Activated gamma-delta T cell (primary cell): Measurements from ENCODE around the gene MRPL10.
A peak's percentile ranks its signal among the peaks of the same experiment; 100 is the strongest.

Experiments
- DNase-seq: peaks from one replicate; lab custom pipeline; 2025; lab: John Stamatoyannopoulos, UW

Gene MRPL10

DNA sequence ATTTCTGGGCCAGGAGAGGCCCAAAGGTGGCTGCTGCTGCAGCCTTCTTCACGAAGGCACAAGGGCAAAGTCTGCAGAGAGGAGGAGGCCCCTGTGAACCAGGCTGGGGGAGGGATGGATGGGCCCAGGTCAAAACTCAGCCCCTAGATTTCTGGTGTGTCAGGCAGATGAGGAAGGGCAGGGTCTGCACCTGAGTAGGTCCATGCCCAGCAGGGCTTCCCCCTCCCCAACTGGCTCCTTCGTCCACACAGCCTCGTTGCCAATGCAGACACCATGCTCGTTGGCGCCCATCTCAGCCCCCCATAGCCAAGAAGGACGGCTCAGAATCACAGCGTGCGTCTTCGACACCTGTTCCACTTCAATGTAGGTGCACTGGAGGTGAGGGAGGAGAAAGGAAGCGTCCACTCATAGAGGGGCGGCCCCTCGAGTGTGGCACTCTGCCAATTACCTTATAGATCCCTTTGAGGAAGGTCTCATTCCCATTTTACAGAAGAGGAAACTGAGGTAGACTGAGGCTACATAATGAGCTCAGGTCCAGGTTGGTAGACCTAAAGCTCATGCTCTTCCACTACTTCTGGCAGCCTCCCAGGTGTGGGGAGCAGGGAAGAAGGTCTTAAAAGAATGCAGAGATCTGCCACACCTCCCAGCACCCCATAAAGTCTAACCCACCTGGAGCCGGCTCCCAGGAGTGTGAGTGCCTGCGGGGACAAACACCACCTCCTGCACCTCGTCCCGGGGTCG lies 8.8 kb upstream of the MRPL10 start:
- no peak for DNase-seq

DNA sequence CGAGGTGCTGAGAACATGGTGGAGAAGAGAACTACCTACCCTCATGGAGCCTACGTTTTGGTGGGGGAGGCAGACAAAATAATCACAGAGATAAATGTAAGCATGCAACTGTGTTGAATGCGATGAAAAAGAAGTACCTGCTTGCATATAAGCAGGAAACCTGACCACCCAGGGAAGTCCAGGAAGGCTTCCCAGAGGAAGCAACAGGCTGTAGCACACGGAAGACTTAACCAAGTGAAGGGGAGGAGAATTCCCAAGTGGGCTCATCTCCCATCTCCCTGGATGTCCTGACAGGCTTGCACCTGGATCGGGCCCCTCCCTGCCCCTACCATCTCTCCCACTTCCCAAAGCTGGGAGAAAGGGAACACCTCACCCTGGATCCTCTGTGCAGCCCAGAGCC lies 7.7 kb upstream of the MRPL10 start:
- no peak for DNase-seq

DNA sequence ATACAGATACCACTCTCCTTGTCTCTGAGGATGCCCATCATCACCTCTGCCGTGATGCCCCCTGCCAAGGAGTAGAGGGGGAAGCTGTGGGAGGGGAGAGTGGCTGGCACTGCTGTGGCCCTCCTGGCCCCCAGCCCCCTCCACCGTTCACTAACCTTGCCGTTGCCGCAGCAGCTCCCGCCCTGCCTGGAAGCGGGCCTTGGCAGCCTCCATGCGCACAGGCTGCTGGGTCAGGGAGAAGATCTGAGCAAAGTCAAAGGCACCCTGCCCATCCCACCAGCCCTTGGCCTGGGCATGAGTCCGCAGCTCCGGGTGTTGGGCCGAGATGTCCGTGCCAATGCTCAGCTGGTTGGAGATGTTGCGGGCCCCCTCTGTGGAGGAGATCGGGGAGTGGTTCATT lies 7.3 kb upstream of the MRPL10 start:
- no peak for DNase-seq

DNA sequence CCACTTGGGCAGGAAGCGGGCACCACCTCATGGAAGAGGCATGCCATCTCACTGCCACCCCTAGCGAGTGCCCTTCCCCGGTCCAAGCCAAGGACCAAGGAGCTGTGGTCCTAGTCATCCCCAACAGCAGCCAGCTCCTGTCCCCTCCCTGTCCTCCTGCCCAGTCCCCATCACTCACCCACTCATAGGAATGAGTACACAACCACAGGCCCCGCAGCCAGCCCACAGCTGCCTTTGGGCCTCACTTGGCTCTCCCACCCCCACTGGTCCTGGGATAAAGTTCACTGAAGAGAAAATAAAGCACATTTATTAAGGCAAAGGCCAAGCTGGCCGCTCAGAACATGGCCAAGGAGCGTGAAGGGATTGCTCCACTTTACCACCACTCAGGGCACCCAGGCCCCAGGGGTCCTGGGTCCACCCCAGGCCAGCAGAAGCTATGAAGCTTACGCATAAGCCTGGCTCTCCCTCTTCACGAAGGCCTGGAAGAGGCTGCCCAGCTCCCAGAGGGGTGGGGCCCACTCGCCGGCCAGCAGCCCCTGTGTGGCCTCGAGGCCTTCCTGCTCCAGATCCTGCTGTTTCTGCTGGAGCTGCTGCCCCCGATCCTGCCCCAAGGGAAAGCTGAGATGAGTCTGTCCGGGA lies 6.2 kb upstream of the MRPL10 start:
- no peak for DNase-seq

DNA sequence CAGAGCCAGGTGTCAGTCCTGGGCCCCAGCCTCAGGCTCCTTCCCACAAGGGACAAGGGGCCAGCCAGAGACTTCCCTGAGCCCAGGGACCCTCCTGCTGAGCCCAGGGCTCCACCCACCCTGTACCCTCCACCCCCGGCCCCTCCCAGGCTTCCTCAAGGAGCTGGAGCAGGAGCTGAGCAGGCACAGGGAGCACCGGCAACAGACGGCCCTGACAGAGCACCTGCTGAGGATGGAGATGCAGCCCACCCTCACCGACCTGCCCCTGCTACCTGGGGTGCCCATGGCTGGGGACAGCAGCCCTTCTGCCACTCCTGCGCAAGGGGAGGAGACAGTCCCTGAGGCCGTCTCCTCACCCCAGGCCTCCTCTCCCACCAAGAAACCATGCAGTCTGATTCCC lies 5.3 kb upstream of the MRPL10 start:
- DNase-seq: no peak

DNA sequence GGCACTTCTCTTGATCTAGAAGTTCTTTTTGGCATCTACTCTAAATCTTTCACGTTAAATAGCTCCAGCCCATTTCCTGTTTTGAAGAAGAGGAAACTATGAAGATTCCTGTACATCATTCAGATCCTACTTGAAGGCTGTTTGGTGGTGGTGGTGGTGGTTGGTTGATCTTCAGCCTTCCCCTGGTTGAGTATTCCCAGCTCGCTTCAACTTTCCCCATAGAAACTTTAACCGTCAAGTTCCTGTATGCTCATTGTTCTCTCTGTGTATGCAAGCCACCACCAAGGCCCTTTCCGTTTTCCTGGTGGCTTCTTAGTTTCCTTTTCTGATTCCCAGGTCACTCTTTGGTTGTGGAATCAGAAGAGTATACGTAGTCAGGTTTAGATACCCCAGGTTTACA lies 3.4 kb upstream of the MRPL10 start:
- no peak for DNase-seq

DNA sequence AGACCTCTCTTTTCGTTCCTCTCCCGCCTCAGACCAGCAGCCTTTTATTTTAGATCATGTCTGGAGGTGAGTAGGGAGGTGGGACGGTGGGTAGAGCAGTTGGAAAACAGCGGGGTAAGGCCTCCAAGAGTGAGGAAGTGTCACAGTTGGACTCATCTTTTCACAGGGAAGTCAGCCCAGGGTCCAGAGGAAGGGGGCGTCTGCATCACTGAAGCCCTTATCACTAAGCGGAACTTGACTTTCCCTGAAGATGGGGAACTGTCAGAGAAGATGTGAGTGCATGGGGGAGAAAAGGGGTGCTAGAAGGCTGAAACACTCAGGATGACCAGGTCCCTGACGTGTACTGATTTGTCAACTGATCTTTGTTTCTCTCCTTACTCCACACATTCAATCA lies 590 bp upstream of the MRPL10 start:
- no peak for DNase-seq

DNA sequence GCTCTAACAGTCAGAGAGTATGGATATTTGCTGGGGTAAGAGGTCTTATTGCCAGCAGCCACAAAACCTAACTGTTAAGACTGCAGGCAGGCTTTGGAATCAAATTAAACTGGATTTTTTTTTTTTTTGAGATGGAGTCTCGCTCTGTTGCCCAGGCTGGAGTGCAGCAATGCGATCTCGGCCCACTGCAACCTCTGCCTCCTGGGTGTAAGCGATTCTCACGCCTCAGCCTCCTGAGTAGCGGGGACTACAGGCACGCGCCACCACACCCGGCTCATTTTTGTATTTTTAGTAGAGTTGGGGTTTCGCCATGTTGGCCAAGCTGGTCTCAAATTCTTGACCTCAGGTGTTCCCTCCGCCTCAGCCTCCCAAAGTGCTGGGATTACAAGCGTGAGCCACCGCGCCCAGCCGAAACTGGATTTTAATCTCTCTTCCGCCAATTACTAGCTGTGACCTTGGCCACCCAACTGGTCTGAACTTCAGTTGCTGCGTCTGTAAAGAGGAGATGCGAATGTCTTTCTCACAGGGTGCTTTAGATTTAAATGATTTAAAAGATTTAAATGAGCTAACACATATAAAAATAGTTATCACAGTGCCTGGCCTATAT lies 842 bp downstream of the MRPL10 start:
- DNase-seq: no peak

DNA sequence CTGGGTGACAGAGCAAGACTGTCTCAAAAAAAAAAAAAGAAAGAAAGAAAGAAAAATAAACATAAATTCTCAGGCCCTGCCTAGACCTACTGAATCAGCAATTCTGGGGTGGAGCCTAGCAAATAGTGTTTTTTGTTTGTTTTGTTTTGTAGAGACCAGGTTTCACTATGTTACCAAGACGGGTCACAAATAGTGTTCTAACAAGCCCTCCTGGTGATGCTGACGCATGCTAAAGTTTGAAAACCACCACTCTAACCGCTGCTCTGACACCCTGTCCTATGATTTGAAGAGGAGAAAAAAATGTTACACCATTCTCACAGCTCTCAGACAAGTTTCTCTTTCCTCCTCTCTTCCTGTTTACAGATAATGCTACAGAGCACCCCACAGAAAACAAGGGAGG lies 1.5 kb downstream of the MRPL10 start:
- DNase-seq: no peak

DNA sequence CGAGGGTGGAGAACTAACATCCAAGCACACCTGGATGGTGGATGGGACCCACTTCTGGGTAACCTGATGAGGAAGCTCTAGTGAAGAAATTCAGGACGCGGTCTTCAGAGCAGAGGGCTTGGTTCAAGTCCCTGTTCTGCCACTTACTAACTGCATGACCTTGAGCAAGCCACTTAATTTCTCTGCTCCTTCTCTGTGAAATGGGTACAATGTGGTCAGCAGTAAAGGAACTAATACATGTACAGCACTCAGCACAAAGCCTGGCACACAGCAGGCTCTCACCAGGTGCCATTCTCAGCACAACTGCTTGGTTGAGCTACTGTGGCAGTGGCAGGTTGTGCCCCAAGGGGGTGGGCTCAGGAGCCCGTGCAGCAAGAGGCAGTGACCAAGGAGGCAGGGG lies 7.8 kb downstream of the MRPL10 start:
- DNase-seq: no peak

DNA sequence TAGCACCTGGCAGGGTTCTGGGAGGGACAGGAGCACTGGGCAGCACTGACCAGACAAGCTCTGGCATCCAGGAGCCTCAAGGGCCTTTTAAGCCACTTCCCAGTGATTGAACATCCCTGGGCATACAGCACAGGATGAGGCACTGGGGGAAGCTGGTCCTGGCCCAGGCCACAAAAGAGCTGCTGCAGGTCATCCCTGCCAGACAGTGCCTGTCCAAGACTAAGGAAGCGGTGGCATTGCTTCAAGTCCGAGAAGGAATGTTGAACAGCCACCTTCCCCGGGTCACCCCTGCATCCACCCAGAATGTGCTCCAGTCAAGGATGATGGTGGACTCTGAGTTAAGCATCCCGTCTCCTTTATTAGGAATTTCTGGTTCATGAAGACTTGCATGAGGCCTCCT lies 8.6 kb downstream of the MRPL10 start:
- DNase-seq: no peak

DNA sequence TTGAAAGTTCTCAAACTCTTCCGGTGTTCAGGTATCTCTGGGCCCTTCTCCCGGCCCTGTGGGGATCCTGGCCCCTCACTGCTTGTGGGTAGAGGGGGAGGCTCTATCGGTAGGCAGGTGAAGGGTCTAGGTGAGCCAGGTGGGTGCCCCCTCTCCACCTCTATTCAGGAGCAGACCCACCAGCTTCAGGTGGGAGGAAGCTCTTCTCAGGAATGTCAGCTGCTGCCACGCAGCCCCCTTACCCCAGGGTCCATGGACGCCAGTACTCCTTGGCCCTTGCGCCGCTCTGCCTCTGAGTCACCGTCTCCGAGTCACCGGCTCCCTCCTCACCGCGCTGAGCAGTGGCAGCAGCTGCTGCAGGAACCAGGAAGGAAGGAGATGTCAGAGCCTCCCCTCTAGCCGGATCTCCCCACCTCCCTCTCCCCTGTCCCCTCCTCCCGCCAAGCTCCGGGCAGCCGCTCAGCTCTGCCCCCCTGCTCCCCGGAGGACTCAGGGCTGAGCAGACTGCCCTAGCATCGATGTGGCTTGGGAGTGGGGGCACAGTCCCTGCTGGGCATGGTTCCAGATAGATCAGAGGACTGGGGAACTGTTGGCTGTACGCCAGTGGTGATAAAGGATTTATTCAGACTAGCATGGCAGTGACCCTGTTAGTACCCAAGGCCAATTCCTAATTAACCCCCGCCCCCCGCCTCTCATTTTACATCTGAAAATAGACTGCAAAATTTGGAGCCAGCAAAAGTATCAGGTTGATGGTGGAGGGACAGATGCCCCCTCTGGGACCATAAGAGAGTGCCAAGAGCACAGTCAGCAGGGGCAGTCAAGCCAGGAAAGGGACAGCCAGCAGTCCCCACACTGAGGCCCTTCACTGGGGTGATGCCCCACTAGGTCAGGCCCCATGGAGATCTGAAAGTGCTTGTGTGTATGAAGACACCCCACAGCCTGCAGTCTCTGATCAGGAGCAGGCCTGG lies 9.6 kb downstream of the MRPL10 start, which contains the start of gene OSBPL7:
TSS of gene OSBPL7 (minus strand) at position 371 of the 968 bp plus-strand sequence. CDS start 1,516 bp downstream, outside the sequence.
- peak; percentile 65 for DNase-seq

DNA sequence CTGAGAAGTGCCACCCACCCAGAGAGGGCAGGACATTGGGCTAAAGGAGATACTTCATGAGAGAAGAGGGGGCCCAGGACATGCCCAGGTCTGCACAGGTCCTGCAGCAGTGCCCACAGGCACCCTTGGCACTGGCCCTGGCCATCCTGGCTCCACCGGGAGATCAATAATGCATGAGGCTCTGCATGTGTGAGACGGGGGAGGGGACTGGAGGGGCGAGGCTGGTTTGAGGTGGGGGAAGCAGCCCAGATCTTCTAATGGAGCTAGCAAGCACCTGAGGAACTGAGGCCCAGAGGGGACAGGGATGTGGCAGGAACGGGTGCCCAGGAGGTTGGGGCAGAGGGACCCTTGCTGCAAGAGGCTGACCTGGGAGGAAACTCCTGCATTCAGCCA lies 10.3 kb downstream of the MRPL10 start:
- DNase-seq: no peak

DNA sequence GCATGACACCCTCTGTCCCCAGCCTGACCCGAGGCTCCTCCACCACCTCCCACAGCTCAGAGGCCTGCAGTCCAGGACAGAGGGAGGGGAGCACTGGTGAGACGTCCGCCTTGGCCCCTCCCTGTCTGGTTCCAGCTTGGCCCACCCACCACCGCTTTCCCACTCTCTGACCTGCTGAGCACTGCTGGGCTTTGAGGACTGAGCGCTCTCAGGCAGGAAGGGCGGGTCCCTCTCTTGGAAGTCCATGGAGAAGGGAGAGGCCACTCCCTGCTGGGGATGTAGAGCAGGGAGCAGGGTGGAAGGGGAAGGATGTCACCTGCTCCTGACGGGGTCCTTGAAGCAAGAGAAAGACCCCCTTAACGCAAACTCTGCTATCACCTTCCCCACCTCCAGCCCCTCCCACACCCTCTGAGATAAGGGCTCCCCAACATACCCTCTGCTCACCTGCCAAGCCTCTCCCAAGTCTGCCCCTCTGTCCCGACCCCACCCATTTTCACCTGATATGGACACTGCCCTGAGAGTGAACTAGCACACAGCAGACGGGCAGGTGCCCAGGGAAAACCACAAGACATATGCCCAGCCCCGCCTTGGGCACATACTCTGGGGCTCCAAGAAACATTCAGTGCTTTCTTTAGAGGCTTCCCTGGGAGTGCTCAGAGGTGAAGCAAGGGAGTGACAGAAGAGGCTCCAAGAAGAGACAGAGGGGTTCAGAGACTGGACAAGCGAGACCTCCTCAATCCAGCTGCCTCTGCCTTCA lies 11.1 kb downstream of the MRPL10 start:
- no peak for DNase-seq

DNA sequence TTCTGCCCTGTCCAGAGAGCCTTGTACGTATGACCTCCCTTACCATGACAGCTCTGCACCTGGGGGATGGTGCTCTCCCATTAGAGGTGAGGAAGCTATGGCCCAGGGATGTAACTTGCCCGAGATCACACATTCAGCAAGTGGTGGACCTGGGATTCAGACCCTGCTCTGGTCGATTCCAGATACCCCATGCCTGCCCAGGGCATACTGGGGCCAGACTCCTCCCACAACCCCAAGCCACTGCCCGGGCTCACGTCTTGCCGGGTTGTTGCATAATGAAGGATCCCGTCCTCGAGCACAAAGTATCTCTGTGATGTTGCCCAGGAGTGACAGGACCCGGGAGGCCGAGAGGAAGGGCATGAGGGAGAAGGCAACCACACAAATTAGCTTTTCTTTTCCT lies 11.9 kb downstream of the MRPL10 start:
- DNase-seq: no peak

DNA sequence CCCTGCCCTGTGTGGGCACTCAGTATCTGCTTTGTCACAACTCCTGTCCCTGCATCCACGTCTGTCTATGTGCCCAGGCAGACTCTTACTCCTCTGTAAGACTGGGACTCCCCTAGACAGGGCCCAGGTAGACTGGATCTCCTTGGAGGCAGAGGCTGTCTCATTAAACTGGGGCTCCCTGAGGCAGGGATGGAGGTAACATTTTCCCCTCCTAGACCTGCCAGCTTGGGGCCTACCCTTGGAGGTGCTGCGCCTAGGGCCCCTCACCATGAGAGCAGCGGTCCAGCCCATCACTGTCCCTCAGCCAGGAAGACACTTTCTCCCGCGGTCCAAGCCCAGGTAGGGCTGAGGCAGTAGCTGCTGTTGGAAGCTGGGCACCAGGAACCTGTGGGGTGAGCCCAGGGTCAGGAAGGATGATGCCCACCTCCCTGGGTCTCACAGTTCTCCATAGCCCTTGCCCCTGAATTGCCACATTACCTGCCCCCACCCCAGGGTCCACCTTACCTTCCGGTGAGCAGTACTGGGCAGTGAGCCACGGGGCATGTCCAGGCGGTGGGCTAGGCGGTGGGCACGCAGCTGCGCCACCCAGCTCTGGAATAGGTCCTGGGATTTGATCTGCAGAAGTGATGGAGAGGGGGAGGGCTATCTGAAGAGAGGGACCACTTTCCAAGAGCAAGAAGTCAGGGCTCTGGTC lies 13.2 kb downstream of the MRPL10 start:
- no peak for DNase-seq

DNA sequence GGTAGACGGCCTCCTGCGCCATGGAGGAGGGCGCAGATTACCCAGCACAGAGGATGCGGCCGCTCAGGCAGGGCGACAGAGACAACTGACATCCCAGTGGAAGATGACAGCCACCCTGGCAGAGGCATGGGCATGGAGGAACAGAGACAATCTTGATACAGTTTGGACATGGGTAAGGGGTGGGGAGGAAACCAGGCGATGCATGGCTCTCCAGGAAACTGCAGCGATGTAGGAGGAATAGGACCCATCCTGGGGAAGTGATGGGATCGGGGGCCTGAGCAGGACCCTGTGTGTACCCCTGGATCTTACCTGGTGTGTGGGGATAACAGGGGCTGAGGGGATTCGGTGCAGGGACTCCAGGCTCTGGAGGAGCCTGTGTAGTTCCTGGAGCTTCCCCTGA lies 14.4 kb downstream of the MRPL10 start:
- no peak for DNase-seq

DNA sequence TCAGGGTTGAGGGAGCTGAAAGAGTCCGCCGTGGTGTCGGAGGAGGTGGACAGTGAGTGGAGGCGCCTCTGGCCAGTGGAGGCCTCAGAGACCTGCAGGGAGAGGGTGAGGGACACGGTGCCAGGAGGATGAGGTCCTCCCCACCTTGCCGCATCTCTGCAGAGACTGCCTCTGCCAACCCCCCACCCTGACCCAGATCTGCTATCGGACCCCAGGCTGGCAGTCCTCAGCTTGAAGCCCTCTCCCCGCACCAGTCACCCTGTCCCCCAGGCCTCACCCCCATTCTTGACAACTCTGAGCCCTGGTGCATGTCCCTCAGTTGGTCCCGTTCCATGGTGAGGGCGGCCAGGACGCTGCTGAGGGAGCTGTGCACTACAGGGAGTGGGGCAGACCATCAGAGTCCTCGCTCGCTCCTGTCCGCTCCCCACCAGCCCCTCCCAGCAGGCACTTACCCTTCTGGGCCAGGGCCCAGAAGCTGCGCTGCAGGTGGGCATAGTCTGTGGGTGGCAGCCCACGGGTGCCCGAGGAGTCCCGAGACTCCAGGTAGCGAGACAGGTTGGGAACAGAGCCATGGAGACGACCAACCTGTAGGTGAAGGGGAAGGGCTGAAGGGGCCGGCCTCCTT lies 15.1 kb downstream of the MRPL10 start:
- DNase-seq: no peak

DNA sequence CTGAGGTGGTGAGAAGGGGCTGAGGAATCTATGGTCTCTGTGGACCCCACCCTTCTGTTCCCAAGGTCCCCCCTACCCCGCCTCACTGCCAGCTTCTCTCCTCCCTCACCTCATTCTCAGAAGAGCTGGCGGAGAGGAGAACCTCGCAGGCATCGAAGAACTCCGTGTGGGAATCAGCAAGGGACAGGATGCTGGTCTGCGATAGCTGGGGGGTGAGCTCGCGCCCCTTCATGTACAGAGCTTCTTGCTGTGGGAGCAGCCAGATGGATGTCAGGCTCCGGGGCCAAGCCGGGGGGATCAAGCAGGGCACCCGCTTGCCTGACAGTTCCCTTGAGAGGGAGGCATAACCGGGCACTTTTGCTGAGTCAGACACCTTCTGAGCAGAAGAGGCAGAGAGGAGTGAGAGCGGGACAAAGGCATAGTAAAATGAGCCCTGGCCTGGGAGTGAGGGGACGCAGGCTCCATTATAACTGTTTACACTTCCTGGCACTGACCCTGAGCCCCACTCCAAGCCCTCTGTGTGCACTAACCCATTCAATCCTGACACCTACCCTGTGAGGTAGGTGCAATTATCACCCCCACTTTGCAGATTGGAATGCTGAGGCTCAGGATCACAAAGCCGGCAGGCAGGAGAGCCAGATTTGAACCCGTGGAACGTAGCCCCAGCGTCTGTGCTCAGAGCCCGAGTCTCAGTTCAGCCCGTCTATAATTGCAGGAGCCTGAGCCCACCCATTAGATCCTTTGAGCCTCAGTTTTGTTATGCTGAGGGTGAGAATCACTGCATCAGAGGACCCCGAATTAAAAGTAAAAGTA lies 16.0 kb downstream of the MRPL10 start:
- DNase-seq: no peak
